HG02938 (cell line): ENCODE data around the gene CCDC196.
"Not testable (repeated sequence)": the region's sequence is repeated elsewhere in the genome, so short reads cannot be mapped to it uniquely, and the experiment has no call there.

Experiments used
- ATAC-seq: cut with Tn5 transposase; IDR thresholded peaks from one replicate; pipeline ENCODE4 v1.9.1; 2021; ENCODE audit warnings: mild to moderate bottlenecking, moderate library complexity; ENCODE audit not compliant: unreplicated experiment

CCDC196 gene

DNA sequence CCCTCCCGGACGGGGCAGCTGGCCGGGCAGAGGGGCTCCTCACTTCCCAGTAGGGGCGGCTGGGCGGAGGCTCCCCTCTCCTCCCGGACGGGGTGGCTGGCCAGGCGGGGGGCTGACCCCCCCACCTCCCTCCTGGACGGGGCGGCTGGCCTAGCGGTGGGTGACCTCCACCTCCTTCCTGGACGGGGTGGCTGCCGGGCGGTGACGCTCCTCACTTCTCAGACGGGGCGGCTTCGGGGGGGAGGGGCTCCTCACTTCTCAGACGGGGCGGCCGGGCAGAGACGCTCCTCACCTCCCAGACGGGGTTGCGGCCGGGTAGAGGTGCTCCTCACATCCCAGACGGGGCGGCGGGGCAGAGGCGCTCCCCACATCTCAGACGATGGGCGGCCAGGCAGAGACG, 59.6 kb downstream of the CCDC196 start:
- ATAC-seq: not testable (repeated sequence)
